GM21825 (cell line): ENCODE measurements around the gene TNIP1.

Source experiments
- ATAC-seq: cut with Tn5 transposase; IDR thresholded peaks from one replicate; pipeline ENCODE4 v1.9.1; 2021; ENCODE audit warnings: mild to moderate bottlenecking, moderate library complexity; ENCODE audit not compliant: unreplicated experiment

The TNIP1 gene

GRCh38 chr5:151084363-151084762 is 3.5 kb upstream of the TNIP1 start:
- ATAC-seq: no peak

GRCh38 chr5:151083081-151083676 is 2.3 kb upstream of the TNIP1 start:
- no peak for ATAC-seq

- ATAC-seq: no peak
Measured at GRCh38 chr5:151082282-151082902, 1.6 kb upstream of the TNIP1 start.

GRCh38 chr5:151081431-151082281 is 822 bp upstream of the TNIP1 start:
- no peak for ATAC-seq

GRCh38 chr5:151079838-151080612 is 809 bp downstream of the TNIP1 start:
- ATAC-seq: no peak

- ATAC-seq: peak; percentile 45
Measured at GRCh38 chr5:151078490-151079262, 2.2 kb downstream of the TNIP1 start.

GRCh38 chr5:151077967-151078366 is 2.9 kb downstream of the TNIP1 start:
- ATAC-seq: no peak

- ATAC-seq: no peak
Measured at GRCh38 chr5:151077419-151077818, 3.4 kb downstream of the TNIP1 start.

- ATAC-seq: no peak
Measured at GRCh38 chr5:151076616-151077015, 4.2 kb downstream of the TNIP1 start.

GRCh38 chr5:151075698-151076331 is 5.0 kb downstream of the TNIP1 start:
- ATAC-seq: no peak

GRCh38 chr5:151074557-151074956 is 6.3 kb downstream of the TNIP1 start:
- ATAC-seq: no peak

GRCh38 chr5:151073280-151073679 is 7.6 kb downstream of the TNIP1 start:
- no peak for ATAC-seq

- ATAC-seq: no peak
Measured at GRCh38 chr5:151072630-151073025, 8.2 kb downstream of the TNIP1 start.

GRCh38 chr5:151071848-151072629 is 8.8 kb downstream of the TNIP1 start:
- ATAC-seq: no peak

GRCh38 chr5:151071021-151071420 is 9.8 kb downstream of the TNIP1 start:
- no peak for ATAC-seq

- ATAC-seq: no peak
Measured at GRCh38 chr5:151070449-151070848, 10.4 kb downstream of the TNIP1 start.

GRCh38 chr5:151068433-151069197 is 12.2 kb downstream of the TNIP1 start:
- peak; percentile 59 for ATAC-seq

GRCh38 chr5:151067632-151068432 is 13.0 kb downstream of the TNIP1 start:
- ATAC-seq: no peak
